ENCODE results near the gene PAK4. TPM values are rescaled to one million over a fixed set of nuclear protein-coding genes. Genes with fewer than 3 reads are reported as not detected.

The PAK4 gene
- polyA plus RNA-seq, 4 donors, result 53.9 to 78.8 (median 56.0) TPM

DNA sequence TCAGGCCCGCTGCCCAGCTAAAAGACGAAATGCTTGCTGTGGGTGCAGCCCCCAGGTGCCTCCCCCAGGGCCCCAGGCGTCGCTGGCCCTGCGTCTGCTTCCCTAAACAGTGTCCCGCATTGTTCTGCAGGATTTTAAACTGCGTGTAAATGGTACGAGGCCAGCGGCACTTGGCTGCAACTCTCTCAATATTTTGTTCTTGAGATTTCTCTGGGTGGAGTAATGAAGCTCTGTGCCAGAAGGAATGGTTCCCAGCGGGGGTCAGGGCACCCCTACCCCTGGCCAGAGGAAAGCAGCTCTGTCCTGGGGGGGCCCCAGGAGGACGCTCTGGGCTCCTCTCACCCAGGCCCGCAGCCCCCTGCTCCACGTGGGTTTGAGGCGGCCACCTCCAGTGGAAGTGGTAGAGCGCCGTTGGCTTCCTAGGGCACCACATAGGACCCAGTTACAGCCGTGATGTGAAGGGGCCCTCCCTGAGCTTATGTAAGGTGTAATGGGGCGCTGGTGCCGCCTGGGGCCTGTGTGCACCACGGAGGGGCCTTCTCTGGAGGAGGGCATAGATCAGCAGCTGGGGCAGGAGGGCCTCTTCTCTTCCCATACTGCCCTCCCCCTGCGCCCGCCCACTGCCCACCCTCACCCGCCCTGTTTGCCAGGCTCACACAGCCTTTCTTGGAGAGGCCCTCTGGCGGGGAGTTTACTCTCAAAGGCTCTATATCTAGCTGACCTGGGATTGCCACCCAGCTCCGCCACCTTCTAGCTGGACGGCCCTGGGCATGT, 19.8 kb downstream of the PAK4 start:
- no peak for DNase-seq (ENCODE audit: low read depth in 4 of 4, low spot score in 3 of 4)

- no peak for DNase-seq (ENCODE audit: low read depth in 4 of 4, low spot score in 3 of 4)
Observed at GRCh38 chr19:39146091-39146490, 20.5 kb downstream of the PAK4 start.

DNA sequence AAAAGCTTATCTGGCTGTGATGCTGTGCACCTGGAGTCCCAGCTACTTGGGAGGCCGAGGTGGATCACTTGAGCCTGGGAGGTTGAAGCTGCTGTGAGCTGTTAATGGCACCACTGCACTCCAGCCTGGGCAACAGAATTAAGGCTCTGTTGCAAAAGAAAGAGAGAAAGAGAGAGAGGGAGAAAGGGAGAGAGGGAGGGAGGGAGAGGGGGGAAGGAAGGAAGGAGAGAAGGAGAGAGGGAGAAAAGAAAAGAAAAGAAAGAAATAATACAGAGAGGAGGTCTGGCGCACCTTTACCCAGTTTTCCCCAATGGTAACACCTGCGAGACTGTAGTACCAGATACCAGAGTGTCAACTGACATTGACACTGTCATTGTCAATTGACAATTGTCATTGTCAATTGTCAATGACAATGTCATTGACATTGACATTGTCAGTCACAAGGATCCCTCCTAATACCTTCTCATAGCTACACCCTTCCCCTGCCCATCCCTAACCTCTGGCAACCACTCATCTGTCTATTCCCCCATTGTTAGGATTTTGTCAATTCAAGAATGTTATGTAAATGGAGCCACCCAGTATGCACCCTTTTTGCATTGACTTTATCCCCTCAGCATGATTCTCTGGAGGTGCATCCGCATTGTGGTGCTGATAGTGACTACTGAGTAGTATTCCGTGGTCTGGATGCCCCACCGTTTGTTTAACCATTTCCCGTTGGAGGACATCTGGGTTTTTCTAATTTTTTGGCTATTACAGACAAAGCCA, 21.3 kb downstream of the PAK4 start:
- DNase-seq (ENCODE audit: low read depth in 4 of 4, low spot score in 3 of 4), result no peak

DNA sequence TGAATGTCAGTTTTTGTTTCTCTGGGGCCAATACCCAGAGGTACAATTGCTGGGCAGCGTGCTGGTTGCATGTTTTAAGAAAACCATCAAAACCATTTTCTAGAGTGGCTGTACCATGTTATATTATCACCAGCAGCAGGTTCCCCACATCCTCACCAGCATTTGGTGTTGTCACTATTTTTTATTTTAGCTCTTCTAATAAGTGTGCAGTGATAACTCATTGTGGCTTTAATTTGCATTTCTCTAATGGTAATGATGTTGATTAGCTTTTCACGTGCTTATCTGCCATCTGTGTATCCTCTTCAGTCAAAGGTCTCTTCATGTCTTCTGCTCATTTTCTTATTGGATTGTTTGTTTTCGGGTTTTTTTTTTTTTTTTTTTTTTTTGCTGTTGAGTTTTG, 21.9 kb downstream of the PAK4 start:
- DNase-seq (ENCODE audit: low read depth in 4 of 4, low spot score in 3 of 4), result no peak

DNA sequence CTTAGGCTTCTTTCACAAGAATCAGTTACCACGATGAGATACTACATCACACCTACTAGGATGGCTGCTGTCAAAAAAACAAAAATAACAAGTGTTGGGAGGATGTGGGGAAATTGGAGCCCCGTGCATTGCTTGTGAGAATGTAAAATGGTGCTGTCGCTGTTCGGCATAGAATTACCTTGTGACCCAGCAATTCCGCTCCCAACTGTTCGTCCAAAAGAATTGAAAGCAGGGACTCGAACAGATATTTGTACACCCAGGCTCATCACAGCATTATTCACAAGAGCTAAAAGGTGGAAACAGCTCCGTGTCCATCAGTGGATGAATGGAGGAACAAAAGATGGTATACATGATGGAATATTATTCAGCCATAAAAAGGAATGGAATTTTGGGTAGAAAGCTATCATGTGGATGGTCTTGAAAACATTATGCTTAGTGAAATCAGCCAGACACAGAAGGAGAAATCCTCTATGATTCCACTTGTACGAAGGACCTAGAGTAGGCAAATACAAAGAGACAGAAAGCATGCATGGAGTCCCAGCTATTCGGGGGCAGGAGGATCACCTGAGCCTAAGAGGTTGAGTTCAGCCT, 23.4 kb downstream of the PAK4 start:
- no peak for DNase-seq (ENCODE audit: low read depth in 4 of 4, low spot score in 3 of 4)

GRCh38 chr19:39150235-39150634, 24.6 kb downstream of the PAK4 start:
- no peak for DNase-seq (ENCODE audit: low read depth in 4 of 4, low spot score in 3 of 4)

- DNase-seq (ENCODE audit: low read depth in 4 of 4, low spot score in 3 of 4), result no peak
Observed at GRCh38 chr19:39150807-39151600, 25.4 kb downstream of the PAK4 start.

GRCh38 chr19:39152066-39152465, 26.5 kb downstream of the PAK4 start:
- no peak for DNase-seq (ENCODE audit: low read depth in 4 of 4, low spot score in 3 of 4)

DNA sequence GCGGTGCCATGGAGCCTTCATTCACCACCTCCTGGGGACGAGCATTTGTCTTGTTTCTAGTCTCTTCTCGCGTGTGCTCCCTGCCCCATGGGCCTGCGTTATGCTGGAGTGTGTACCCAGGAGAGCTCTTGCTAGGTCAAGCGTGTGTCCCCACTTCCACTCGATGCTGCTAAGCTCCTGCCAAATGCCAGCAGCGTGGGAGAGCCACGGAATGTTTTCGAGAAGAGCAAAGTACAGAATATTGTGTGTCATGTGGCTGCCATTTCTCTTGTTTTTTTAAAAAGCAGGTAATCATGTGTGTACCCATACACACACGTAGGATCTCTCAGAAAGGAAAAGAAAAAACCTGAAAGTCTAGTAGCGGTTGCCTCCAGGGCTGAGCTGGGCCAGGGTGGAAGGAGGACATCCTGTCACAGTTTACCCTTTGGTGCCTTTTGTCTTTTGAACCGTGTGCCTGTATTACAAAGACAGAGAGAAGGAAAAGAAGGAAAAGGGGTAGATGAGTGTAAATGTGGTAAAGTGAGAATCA, 28.6 kb downstream of the PAK4 start:
- DNase-seq (ENCODE audit: low read depth in 4 of 4, low spot score in 3 of 4), result no peak

GRCh38 chr19:39154629-39155100, 29.1 kb downstream of the PAK4 start:
- no peak for DNase-seq (ENCODE audit: low read depth in 4 of 4, low spot score in 3 of 4)

GRCh38 chr19:39155114-39155700, 29.6 kb downstream of the PAK4 start:
- no peak for DNase-seq (ENCODE audit: low read depth in 4 of 4, low spot score in 3 of 4)

GRCh38 chr19:39155741-39156140, 30.2 kb downstream of the PAK4 start:
- no peak for DNase-seq (ENCODE audit: low read depth in 4 of 4, low spot score in 3 of 4)

DNA sequence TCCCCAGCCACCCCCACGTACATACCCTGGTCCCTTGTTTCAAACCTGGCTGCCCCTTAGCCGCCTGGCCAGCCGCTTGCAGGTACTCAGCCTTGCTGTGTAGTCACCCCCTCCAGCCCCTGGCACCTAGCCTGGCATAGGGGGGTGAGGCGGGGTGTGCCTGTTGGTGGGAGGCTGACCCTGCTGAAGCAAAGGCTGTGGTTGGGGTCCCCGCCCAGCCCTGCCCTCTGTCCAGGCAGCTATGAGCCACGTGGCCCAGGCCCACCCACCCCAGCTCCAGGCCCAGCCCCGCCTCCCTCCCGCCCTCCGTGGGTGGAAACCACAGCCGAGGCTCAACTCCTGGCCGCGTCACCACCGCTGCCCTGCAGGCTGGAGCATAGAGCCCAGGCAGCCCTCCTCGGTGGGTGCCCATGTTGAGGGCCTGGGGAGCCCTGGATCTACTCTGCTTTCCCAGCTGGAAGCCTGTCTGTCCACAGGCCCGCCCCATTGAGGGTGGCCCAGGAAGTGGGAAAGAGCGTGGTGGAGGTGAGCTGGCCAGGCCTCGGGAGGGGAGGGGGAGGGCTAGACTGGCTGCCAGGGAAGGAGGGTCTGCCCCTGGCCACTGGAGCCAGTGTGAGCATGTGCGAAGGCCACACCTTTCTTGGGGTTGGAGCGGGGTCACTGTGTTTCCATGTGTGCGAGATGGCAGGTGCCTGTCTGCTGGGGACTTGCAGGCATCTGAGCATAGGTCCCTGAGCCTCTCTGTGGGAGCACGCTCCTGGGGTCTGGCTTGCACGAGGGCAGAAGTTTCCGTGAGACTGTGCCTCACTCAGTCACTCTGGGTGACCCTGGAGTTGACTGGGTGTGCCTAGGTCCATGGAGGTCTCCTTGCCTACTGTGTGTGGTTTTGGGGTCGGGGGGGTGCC, 31.0 kb downstream of the PAK4 start:
- DNase-seq (ENCODE audit: low read depth in 4 of 4, low spot score in 3 of 4), result no peak

GRCh38 chr19:39157275-39157996, 31.9 kb downstream of the PAK4 start:
- no peak for DNase-seq (ENCODE audit: low read depth in 4 of 4, low spot score in 3 of 4)

- no peak for DNase-seq (ENCODE audit: low read depth in 4 of 4, low spot score in 3 of 4)
Observed at GRCh38 chr19:39157997-39158389, 32.4 kb downstream of the PAK4 start.

- no peak for DNase-seq (ENCODE audit: low read depth in 4 of 4, low spot score in 3 of 4)
Observed at GRCh38 chr19:39158646-39159260, 33.2 kb downstream of the PAK4 start.

DNA sequence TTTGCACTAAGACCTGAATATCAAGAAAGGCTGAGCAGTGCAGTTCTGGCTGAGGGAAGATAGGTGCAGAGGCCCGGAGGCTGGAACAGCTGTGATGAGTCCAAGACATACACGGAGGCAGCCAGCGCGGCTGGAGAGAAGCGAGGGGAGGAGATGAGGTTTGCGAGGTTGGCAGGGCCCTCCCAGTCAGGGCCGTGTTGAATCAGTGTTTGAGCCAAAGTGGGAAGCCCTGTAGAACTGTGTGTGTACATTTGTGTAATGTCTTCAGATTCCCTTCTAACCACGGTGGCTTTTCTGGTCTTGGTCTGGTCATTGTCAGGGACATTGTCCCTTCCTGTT, 34.9 kb downstream of the PAK4 start:
- no peak for DNase-seq (ENCODE audit: low read depth in 4 of 4, low spot score in 3 of 4)

All from right renal pelvis (tissue), 4 donors.